ENCODE results near the gene ZKSCAN5. TPM values are rescaled to one million over a fixed set of nuclear protein-coding genes. Genes with fewer than 3 reads are reported as not detected.

ZKSCAN5 gene
- total and polyA plus RNA-seq, 2 experiments from 2014 or later: 4.6 to 13.4 TPM

- H3K4me2 ChIP-seq: peak within 1 kb of the TSS; percentile 94
- Mint-ChIP-seq H3K4me1 (peaks cover 13% of the 10 kb centered on the region), H3K36me3 (ENCODE audit: low read depth) (peaks cover 36% of the 10 kb centered on the region), H3K27me3 (ENCODE audit: insufficient read depth, low read depth, poor library complexity) (peaks cover 8% of the 10 kb centered on the region), H3K4me3 (peak within 1 kb of the TSS; percentile 99), H3K9me3 (peaks cover 16% of the 10 kb centered on the region; the same call in 1 of the 3 replicates), H3K27ac (peak within 1 kb of the TSS; percentile 100)
- no peaks in the 10 kb centered on the region for H3K9me2 ChIP-seq (ENCODE audit: insufficient read depth)
- H2AFZ ChIP-seq: peak within 1 kb of the TSS; percentile 96
- H3K36me3 ChIP-seq (ENCODE audit: insufficient read depth): peaks cover 19% of the 10 kb centered on the region
- TF ChIP-seq CREB1 (CRISPR knock-in tag; IDR thresholded peaks at IDR 0.05; ENCODE audit: low read depth) (peak; percentile 95), ZNF114 (CRISPR knock-in tag; IDR thresholded peaks at IDR 0.05) (no peak), ETS1 (IDR thresholded peaks at IDR 0.05) (peak; percentile 78), EZH2 (IDR thresholded peaks at IDR 0.05; ENCODE audit: low read depth, unreplicated experiment) (no peak), POLR2AphosphoS5 (IDR thresholded peaks at IDR 0.05; ENCODE audit: low read depth) (peak; percentile 87), REST (IDR thresholded peaks at IDR 0.05; ENCODE audit: unreplicated experiment) (peak; percentile 8), STAT1 (IDR thresholded peaks at IDR 0.05; ENCODE audit: unreplicated experiment) (no peak), ZNF462 (CRISPR knock-in tag; IDR thresholded peaks at IDR 0.05) (no peak)
- peak; percentile 99 for DNase-seq (ENCODE audit: low spot score)
- H3K79me2 ChIP-seq (replicated peaks; ENCODE audit: insufficient read depth): peaks cover 53% of the 10 kb centered on the region
- H3K4me1 ChIP-seq (ENCODE audit: insufficient read depth): peaks cover 18% of the 10 kb centered on the region; the same call in 1 of the 2 replicates
- peaks cover 24% of the 10 kb centered on the region for H4K20me1 ChIP-seq (replicated peaks; ENCODE audit: insufficient read depth)
- peak within 1 kb of the TSS; percentile 85 for H3K4me3 ChIP-seq
- no peaks in the 10 kb centered on the region for H3K27me3 ChIP-seq (ENCODE audit: insufficient read depth)
- H3K27ac ChIP-seq (ENCODE audit: low read depth): peak within 1 kb of the TSS; percentile 98
- 0 out of 2 replicates have a peak, but pooled peaks cover 26% of the 10 kb centered on the region for H3F3A ChIP-seq (replicated peaks; ENCODE audit: low read depth)
- peak; percentile 59 for ATAC-seq
These were observed 4.5 kb upstream of the ZKSCAN5 start, which contains the start of gene ZNF394 for GRCh38 chr7:99499721-99500636. TSS of gene ZNF394 (minus strand) at chr7:99500281. CDS start at chr7:99500093, 188 bp downstream.
